MV-4-11 (cell line): ENCODE results near the gene AK8.
"Not testable (repeated sequence)": the region's sequence is repeated elsewhere in the genome, so short reads cannot be mapped to it uniquely, and the experiment has no call there.

Source experiments
- DNase-seq: peaks from one replicate; lab custom pipeline; 2025; lab: John Stamatoyannopoulos, UW

Gene AK8

DNA sequence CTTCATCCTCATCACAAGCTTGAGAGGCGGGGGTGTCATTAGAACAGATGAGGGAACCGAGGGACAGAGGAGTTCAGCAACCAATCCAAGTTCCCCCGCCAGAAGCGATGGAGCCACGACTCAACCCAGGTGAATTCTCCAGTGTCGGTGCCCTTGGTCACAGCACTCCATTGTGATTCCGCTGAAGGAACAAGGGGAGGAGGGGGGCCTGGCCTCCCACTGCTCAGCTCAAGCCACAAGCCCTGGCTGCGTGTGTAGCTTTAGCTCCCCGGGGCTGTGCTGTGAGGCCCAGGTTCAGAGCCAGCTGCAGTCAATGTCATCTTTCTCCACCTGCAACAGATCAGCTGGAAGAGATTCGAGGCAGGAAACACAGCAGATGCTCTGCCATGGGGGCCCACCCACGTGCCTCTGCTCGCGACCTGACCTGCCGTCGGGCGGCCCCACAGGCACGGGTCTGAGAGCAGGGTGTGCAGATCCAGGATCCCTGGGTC lies 135.2 kb downstream of the AK8 start:
- no peak for DNase-seq

DNA sequence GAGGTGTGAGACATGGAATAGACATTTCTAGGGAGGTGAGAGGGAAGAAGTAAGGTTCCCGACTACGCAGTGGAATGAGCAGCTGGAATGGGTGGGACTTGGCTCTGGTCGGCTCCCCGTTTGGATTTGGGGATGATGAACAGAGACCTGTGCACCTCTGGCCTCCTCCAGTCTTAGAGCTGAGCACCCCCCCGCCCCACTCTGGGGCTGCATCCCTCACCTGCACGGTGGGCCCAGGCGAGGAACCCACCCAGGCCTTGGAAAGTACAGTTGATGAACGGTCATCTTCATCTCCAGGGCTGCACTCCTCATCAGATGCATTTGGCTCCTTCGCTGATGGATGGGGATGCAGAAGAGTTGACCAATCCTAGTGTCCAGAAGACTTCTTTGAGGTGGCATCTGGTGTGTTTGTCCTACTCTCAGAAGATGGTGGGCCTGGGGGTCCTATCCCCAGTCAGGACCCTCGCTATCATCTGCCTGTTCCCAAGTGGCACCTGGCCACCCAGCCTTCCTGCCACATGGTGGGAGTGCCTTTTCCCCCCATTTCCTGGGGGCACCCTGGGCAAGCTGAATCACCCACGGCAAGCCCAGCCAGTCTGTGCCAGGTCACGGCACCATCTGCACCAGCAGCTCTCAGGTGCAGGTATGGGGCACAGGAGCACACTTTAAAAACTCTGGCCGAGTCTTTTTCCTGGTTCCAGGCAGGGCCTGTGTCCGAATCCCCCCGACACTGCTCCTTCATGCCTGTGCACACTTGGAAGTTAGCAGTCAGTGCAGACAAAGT lies 137.4 kb downstream of the AK8 start:
- DNase-seq: no peak

DNA sequence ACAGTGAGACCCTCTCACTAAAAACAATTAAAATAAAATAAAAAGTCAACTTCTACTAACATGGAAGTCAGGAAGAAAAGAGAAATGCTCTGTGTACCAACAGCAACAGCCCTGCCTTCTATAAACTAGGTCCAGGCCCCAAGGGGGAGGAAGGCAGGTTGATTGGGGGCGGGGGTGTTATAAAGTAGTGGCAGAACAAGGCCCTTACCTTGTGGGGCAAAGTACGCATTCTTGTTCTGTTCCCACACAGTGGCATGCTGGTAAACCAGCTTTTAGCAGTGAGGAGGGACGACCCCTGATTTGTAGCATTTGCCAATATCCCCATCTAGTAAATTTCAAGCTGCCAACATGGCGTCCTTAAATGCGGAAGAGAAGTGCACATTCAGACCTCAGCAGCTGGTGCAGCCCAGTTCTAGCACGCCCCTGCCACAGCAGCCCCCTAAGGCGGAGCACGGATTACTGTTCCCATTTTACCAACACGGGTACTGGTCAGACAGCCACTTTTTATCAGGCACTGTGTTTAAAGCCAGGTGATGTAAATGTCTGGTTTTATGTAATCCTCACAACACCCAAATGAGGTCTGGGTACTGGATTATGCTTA lies 138.3 kb downstream of the AK8 start:
- no peak for DNase-seq

DNA sequence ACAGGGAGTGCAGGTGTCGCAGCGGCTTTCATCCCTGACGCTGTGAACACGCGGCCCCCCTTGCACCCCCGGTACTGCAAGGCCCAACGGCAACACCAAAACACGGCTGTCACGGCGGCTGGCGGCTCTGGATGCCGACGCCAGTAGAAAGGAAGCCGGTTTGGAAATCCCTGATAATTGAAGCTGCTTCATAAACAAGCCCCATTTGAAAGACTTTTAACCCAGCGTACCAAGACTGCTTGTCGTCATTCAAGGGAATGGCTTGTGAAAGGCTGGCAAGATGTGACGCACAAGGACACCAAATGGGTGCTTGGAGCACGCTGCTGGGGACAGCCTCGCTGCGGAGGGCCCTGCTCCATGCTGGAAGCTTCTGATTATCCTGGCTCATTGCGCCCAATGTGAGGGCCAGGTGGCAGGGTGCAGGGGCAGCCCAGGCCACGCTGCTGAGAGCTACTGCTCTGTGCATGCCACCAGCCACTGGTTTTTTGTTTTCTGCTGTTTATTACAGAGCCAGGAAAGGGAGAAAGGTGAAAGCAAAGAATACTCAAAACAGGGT lies 144.7 kb downstream of the AK8 start:
- DNase-seq: no peak

DNA sequence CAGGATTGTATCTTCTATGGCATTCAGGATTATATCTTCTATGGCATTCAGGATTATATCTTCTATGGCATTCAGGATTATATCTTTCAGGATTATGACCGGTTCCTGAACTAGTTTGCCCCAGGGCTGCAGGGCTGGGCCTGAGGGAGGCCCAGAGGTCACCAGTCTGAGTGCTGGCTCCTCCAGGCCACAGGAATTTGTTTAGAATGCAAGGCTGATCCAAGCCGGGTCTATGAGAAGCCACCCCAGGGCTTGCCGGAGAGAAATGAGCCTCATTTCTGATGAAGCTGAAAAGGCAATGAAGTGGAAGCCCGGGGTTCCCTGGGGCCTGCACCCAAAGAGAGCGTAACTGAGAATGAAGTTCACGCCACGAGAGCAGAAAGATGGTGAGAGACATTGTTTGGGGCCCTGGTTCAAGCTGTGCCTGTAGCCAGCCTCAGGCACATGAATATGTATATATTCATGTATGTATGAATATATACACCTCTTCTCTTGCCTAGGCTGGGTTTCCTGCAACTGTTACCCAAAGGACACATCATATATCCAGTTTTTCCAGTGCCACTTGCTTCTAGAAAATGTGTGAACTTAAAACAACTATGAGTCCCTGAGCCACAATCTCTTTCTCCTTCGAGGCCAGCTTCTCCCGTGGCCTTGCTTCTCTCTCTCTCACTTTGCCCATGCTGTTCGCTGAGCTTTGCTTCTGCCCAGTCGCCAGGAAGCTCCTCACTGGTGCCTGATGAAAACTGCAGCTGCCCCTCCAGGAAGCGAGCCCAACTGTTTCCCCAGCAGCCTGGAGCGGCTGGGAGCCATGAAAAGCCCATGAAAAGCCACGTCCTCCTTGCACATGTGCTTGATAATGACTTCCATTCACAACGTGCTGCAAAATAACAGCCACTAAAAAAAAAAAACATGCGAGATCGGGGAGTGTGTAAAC lies 145.5 kb downstream of the AK8 start:
- no peak for DNase-seq

DNA sequence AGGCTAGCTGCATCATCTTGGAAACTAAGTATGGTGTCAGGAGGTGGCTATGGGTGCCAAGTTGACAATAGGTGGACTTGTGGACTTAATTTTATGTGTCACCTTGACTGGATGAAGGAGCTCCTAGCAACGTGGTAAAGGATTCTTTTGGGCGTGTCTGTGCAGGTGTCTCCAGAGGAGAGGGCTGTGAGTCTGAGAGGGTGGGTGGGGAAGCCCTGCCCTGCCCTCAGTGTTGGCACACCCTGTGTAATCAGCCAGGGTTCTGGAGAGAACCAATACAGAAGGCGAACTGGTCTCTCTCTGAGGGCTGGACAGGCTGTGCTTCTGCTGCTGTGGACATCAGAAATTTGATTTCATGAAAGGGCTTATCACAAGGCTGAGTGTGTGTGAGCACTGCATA lies 146.9 kb downstream of the AK8 start:
- DNase-seq: no peak

DNA sequence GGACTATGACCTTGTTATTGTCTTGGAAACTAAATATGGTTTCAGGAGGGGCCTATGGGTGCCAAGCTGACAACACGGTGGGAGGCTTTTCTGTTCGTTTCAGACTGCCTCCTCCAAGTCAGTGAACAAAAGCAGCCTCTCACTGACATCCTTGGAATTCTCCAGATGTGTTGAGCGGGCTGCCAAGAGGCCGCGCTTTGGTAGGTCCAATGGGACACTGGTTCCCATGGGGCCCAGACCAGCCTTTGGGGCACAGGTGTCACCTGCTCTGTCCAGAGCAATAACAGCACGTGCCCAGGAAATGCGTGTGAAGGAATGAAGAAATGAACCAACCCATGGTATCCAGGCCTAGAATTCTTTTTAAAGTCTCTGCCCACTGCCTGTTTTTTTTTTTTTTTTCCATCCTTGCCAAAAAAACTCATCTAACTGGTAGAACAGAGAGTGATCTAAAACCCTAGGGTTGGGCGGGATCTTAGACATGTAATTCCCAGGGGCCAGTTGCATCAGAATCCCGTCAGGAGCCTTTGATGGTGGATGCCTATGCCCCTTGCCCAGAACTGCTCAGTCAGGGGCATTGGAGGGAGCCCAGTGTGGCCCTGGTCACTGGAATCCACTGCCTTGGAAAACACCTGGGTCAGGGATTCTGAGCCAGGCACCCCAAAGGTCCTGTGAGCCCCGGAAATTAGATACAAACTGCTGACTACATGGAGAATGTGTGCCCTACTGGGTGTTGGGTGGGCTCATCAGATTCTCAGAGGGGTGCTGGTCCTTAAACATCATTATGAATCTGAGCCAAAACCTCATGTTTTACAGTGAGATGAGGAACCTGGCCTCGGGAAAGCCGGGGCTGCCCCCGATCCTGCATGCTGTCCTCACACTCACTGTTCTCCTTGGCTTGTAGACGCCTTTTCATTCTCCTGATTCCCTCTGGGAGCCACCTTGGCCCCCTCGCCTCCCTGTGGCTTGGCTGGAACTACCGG lies 147.7 kb downstream of the AK8 start:
- DNase-seq: no peak

DNA sequence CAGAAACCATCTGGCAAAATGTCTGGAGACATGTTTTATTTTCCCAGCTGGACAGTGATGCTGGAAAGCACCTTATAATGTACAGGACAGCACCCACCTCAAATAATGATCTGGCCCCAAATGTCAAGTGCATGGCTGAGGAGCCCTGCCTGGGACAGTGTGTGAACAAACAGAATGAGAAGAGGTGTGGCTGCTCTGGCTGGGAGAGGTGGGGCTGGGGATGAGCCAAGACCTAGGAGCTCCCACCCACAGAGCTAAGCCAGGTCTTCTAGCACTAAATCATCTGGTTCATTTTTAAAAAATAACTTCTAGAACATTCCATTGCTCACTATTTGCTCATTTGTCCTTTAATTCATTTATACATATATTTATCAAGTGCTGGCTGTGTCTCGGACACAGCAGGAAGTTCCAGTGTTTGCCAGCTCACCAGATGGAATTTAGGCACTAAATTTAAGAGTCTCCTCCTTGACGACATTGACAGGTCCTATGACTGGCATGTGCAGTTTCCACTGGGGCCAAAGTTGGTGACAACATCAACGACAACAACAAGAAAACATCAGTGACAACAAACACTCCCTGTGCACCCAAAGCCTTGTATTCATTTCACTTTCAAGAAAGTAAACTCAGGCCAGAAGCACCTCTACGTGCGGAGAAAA lies 148.7 kb downstream of the AK8 start:
- no peak for DNase-seq

DNA sequence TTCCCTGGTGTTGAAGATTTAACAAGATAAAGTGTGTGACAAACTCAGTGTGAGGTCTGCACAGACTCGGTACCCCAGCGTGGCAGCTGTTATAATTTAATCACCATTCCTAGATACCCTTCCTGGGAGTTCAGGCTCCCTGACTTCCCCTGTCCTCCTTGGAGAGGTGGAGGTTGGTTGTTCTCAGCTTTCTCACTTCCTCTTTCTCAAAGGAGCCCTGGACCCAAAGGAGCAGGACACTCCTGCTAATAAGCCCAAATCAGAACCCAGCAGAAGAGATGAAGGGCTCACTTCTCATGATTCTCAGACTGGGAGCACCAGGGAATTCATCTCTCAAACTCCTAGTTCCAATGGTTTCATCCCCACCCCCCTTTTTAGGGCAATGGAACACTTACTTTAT lies 149.6 kb downstream of the AK8 start:
- DNase-seq: no peak

DNA sequence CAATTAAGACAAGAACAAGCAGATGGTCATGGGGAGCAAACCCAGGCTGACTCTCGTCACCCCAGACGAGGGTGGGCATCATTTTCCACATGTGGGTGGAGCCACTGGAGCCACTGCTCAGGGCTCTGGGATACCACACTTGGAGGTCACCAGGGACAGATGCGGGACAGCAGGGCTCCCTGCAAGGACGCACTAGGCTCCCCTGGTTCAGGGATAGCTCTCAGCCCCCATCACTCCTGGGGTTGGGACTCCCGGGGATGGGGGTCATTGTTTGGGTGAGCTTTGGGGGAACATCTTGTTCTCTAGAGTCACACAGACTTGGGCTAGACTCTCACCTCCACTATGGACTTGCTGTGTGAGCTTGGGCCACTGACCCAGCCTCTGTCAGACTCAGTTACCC lies 150.0 kb downstream of the AK8 start:
- no peak for DNase-seq

DNA sequence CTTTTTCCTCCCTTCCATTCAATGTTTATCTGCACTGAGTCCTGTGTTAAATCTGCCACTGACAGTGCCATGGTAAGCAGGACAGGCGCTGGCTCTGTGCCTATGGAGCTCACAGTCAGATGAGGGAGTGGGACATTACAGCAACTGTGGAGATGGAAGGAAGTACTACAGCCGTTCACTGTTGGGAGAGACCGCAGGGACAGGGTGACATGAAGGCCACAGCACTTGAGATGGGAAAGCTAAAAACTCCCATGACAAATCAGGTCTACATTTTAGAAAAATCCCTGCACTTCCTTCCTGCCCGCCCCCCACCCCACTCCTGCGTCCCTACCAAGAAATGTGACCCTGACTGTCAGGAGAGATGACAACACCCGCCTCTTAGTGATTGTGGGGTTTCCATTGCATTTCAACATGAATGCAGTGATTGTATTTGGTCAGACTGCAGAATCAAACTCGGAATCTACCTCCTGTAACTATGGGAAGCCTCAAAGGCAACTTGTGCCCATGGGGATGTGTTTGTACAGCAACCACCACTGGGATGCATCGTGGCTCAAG lies 151.4 kb downstream of the AK8 start:
- no peak for DNase-seq

DNA sequence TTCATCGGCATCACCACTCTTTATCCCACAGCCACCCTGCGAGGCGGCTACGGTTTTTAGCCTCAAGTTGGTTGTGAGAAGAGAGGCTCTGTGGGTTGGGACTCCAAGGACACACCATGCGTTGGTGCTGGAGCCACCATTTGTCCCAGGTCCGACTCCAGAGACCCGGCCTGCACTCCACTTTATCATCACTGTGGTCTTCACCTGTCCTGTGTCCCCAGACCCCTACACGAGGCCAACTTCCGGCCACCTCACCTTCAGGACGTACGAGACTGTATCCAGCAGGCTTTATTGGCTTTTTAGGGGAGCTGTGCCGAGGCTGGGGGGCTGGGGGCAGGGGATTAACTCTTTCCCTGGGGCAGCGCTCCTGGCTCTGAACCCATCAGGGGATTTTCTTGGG lies 152.8 kb downstream of the AK8 start:
- DNase-seq: no peak

DNA sequence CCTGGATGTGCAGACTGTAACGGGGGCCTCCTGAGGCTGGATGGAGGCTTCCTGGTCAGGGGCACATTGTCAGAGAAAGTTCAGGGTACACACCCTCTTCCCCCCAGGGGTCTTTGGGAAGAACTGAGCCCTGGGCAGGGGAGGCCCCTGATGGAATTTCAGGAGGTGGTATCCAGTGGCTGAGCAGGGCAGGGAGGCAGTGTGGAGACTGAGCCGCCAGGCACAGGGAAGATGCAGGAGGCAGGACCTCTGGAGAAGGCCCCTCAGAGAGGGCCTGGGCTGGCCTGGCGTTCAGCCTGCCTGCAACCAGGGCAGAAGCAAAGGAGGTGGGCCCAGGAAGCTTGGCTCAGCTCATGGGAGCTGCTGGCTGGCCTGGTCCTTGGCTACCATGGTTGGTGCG lies 154.3 kb downstream of the AK8 start:
- no peak for DNase-seq

DNA sequence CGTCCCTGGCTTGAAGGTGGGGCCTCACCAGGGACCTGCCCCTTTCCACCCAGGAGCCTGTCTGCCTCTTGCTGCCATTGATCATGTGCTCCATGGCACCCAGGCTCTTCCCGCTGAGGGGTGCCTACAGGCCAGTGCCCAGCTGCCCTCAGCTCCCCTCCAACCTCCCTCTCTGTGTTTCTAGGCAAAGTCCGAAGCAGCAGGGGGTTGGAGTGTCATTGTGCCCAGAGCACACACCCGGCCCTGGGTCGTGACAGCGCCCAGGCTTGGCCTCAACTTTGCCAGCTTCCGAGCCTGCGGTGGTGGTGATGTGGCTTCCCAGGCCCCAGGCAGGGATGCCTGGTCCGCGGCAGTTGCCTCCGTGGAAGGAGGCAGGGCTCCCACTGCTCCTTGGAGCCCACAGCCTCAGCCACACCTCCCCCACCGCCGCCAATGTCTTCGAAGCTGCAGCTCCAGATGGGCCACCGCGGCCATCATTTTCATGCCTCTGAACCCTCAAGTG lies 155.5 kb downstream of the AK8 start:
- no peak for DNase-seq

DNA sequence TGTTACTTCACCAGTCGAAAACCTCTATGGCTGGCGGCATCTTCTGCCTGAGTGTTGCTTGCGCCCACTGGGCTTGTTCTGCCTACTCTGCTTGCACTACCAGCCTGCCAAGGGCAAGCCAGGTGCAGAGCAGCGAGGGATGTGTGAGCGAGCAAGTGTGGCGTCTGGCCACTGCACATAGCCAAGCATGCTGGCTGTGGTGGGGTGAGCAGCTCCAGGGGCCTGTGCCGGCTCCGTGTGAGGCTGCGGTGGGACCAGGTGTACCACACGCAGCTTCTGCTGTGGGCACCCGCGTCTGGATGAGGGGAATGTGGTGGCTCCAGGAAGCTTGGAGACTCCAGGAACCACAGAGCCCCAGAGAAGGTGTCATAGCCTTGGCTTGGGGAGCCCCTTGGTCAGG lies 156.4 kb downstream of the AK8 start:
- DNase-seq: no peak

DNA sequence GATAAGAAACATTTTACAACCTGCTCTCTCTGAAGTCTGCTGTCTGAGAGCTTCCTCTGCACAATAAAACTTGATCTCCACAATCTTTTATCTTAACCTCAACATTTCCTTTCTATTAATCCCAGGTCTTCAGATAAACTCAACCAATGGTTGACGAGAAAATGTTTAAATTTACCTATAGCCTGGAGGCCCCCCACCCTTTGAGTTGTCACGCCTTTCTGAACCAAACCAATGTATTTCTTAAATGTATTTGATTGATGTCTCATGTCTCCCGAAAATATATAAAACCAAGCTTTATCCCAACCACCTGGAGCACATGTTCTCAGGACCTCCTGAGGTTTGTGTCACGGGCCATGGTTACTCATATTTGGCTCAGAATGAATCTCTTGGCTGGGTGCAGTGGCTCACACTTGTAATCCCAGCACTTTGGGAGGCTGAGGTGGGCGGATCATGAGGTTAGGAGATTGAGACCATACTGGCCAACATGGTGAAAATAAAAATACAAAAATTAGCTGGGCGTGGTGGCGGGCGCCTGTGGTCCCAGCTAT lies 159.6 kb downstream of the AK8 start:
- not testable (repeated sequence) for DNase-seq

DNA sequence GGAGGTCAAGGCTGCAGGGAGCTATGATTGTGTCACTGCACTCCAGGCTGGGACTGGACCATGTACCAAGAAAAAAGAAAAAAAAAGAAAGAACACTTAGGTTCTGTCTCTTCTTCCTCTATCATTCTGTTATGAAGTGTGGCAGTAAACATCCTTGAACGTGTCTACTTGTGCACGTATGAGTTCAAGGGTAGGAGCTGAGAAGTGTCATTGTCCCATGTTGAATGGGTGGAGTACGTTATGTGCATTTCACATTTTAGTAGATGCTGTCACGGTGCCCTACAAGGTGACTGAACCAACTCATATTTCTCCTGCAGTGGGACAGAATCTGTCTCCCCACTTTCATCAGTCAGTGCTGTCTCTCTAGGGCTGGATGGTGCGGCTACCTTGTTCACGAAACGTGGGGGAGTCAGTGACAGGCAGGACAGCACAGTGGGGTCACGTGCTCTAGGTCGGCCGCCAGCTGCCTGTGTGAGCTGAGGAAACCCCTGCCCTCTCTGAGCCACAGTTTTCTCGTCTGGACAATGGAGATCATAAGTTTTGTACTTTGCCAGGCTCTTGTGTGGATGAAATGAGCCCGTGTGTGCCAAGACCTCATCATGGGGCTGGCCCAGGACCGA lies 160.6 kb downstream of the AK8 start:
- no peak for DNase-seq

DNA sequence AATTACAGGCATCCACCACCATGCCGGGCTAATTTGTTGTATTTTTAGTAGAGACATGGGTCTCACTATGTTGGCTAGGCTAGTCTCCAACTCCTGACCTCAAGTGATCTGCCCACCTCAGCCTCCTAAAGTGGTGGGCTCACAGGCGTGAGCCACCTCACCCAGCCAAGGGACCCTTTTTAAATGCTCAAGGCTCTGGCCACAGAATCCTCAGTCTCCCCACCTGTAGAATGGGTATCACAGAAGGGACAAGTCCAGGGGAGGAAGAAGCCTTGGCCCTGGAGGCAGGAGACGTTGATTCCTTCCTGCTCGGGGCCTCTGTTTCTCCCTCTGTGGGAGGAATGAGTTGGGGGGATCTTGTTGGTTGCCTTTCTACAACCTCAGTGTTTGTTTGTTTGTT lies 162.1 kb downstream of the AK8 start:
- DNase-seq: no peak

DNA sequence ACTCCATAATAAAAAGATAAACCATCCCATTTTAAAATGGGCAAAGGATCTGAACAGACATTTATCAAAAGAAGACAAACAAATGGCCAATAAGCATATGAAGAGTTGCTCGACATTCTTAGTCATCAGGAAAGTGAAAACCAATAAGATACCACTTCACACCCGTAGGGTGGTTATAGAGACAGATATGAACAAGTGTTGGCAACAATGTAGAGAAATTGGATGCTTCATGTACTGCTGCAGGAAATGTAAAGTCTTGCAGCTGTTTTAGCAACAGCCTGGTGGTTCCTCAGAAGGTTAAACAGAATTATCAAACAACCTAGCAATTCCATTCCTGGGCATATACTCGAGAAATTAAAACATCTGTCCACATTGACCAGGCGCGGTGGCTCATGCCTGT lies 165.3 kb downstream of the AK8 start:
- no peak for DNase-seq
